Astrocyte of the hippocampus (primary cell): ENCODE results near the gene NF1.

Experiments used
- DNase-seq: peaks from one replicate; pipeline ENCODE4 v3.0.0; 2011; ENCODE audit warnings: low read depth, low spot score

The NF1 gene

GRCh38 chr17:31404028-31404949, 309.5 kb downstream of the NF1 start:
- DNase-seq, result no peak

DNA sequence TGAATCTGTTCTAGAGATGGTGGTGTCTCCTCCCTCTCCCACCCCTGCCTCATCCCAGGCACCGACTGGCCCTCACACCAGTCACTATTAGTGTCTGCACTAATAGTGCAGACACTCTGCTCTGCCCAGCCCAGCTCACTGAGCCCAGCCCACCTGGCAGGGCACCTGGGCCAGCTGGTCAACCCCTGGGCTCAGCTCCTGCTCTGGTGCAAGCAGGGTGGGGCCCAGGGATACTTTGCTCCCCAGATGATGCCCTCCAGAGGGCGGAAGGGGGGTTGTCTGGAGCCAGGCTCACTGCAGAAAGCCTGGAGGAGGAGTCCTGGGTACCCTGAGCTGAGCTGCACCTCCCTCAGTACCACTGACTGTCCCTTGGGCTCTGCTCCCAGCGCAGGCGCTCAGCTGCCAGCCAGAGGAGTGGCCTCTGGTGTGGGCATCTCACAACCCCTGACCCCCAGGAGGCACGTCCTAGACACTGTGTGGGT, 311.2 kb downstream of the NF1 start:
- DNase-seq, result no peak

GRCh38 chr17:31408586-31408985, 313.8 kb downstream of the NF1 start:
- no peak for DNase-seq

GRCh38 chr17:31411707-31412285, 317.0 kb downstream of the NF1 start:
- no peak for DNase-seq

DNA sequence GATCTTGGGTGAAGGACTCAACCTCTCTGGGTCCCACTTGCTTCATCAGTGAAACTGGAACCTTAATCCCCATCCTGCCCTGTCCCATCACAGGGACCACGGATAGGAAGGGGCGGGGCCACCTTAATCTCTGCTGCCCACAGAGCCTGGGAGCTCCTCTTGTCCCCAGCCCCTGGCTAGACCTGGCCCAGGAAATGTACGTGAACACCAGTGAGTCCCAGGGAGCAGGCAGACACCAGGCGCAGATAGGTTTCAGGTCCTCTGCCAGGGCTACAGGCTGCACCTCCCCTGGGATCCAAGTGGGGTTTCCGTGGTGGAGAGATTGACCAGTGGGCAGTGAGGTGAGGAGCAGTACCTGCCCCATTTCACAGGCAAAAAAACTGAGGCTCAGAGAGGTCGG, 317.7 kb downstream of the NF1 start:
- DNase-seq, result no peak

- no peak for DNase-seq
Observed at GRCh38 chr17:31413081-31413799, 318.5 kb downstream of the NF1 start.

DNA sequence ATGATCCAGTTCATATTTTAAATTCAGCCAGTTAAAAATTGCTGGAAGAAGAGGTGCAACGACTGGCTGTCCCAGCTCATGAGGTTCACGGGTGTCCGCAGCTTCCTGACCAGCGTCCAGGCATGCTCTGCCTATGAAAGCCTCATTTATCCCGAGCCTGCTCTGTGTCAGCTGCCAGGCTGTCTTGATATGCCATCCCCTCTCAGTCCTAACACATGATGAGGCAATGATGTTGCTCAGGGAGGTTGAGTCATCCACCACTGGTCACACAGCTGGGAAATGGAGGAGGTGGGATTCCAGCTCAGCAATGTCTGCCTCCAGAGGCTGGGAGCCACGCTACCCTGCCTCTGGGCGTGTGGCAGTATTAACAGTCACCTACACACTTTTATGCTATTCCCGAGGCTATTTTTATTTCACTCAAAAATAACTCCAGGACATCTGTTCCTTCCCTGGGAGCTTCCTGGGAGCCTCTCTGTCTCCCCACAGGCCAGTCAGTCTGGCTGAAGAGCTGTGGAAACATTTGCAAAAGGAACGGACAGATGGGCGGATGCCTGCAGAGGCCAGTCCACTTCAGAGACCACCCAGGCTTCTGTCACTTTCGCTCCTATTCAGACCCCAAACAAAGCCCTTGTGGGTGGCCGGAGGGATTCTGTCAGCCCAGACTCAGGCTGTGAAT, 319.2 kb downstream of the NF1 start:
- peak; percentile 31 for DNase-seq

DNA sequence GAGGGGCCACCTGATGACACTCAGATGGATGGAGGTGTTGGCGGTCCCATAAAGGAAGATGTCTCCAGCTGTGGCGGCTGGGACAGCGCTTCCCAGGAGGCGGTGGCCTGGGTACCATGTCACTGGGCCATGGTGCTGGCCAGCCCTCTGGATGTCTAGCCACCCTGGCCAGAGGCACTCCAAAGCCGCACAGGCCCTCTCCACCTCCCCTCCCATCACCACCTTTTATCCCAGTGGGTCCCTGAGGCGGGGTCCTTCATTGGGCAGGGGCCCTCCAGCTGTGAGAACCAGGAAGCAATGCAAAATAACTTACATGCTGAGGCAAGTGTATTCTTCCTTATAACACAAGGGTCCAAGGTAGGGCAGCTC, 319.8 kb downstream of the NF1 start:
- no peak for DNase-seq

GRCh38 chr17:31415004-31415454, 320.3 kb downstream of the NF1 start:
- no peak for DNase-seq

GRCh38 chr17:31415640-31416502, 321.1 kb downstream of the NF1 start:
- DNase-seq, result no peak

DNA sequence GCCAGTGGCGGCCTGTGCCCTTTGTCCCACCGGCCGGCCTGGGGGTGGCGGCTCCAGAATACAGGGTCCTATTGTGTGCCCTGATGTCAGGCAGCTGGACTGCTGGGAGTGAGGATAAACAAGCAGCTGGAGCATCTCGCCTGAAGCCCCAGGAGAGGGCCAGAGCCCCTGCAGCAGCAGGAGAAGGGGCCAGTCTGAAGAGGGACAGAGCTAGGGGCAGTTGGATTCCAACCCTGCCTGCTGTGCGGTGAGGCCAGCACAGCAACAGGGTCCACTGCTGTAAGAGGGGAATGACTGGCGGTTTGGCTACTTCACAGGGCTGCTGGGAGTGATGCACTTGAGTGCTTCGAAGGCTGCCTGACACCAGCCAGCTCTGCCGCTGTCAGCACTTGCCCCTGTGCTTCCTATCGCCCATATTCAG, 321.7 kb downstream of the NF1 start:
- peak; percentile 21 for DNase-seq

DNA sequence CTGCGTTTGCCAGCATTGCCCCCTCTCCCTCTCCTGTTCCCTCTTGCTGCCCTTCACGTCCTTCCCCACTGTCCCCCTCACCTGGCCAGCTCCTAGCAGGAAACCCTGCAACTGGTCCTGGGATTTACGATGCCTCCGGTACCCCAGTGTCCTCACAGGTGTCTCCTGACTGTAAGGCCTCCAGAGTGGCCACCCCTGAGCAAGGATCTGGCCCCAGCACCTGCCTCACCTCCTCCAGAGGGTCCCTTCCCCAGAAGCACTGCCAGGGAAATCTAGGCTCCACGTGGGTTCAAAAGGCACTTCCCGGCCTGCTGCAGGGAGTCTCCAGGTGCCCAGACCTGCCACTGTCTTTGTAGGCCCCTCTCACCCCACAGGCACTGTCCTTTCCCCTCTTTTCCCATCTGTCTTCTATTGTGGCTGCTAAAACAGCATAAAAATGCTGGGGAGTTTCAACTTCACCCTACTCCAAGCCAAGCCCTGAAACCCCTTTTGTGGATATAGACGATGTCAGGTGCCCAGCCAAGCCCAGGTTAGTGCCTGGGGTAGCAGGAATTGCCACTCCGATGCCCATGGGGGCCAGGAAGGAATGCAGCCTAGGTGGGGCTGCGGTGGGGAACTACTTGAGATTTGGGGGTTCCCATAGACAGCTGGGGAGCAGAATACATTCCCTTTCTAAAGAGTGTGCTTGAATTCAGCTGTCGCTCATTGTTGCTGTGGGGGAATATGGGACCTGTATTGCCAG, 322.4 kb downstream of the NF1 start:
- DNase-seq, result no peak

DNA sequence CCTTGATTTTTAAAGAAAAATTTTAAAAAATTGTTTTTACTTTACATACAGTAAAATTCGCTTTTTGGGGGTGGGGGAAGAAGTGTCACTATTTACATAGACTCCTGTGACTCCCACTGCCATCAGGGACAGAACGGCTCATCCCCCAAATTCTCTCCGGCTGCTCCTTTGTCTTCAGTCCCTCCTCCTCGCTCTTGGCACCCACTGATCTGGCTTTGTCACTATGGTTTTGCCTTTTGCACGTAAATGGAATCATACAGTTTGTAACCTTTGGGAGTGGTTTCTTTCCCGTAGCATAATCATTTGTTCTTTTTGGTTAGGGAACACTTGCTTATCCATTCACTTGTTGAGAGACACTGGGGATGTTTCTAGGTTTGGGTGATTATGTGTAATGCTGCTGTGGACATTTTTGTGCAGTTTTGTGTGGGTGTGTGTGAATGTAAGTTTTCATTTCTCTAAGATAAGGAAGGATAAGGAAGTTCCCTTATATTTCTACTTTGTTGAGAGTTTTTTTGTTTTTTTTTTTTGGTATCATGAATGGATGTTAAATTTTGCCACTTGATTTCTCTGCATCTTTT, 324.1 kb downstream of the NF1 start:
- DNase-seq, result no peak

- no peak for DNase-seq
Observed at GRCh38 chr17:31422443-31422842, 327.7 kb downstream of the NF1 start.

GRCh38 chr17:31424944-31425281, 330.1 kb downstream of the NF1 start:
- no peak for DNase-seq

GRCh38 chr17:31425282-31426040, 330.7 kb downstream of the NF1 start:
- peak; percentile 15 for DNase-seq
